H1 (cell line): Measurements from ENCODE around the gene ACTA2. TPM values are rescaled to one million over a fixed set of nuclear protein-coding genes. Genes with fewer than 3 reads are reported as not detected.

Experiments used
- CTCF ChIA-PET: fragments of 300-600 bp; sonication (Branson Sonifier 250); formaldehyde crosslinking; loops from one replicate; lab custom pipeline; 2021; ENCODE audit not compliant: partially characterized antibody; lab: Charles Lee
- POLR2A ChIA-PET: fragments of 300-600 bp; sonication (Branson Sonifier 250); formaldehyde crosslinking; loops from one replicate; lab custom pipeline; 2021; ENCODE audit warnings: inconsistent platforms; ENCODE audit not compliant: partially characterized antibody; lab: Charles Lee
- DNase-seq, 2 experiments: peaks; one replicate each; pipeline versions ENCODE4 v3.0.0 to v3.0.0-alpha.2; 2010 to 2022; ENCODE audit warnings: low spot score in 2 of 2, low read depth in 1 of 2, mixed read lengths in 1 of 2
- FAIRE-seq: peaks from 2 replicates; lab custom pipeline; 2011; peaks lifted over from hg19 to GRCh38; lab: Jason Lieb, UNC
- H2AFZ ChIP-seq: 2 replicates; pipeline ENCODE4 v1.8.1; 2012; ENCODE audit warnings: low read length, inconsistent platforms
- H2AK5ac ChIP-seq: 2 replicates; pipeline ENCODE4 v1.6.1; 2013; ENCODE audit warnings: low read depth, low read length
- H2BK120ac ChIP-seq: replicated peaks from 2 replicates; pipeline ENCODE3; 2013; ENCODE audit warnings: low read depth, low read length, inconsistent platforms
- H2BK12ac ChIP-seq: 2 replicates; pipeline ENCODE4 v1.6.1; 2013; ENCODE audit warnings: low read depth, low read length
- H2BK15ac ChIP-seq: 2 replicates; pipeline ENCODE4 v1.6.1; 2013; ENCODE audit warnings: low read length
- H2BK20ac ChIP-seq: 2 replicates; pipeline ENCODE4 v1.6.1; 2013; ENCODE audit warnings: low read length
- H2BK5ac ChIP-seq: 2 replicates; pipeline ENCODE4 v1.6.1; 2013; ENCODE audit warnings: low read depth, low read length
- H3K14ac ChIP-seq: 2 replicates; pipeline ENCODE4 v1.6.1; 2013; ENCODE audit warnings: inconsistent platforms; ENCODE audit not compliant: insufficient read length
- H3K18ac ChIP-seq: 2 replicates; pipeline ENCODE4 v1.6.1; 2013; ENCODE audit warnings: low read length; ENCODE audit errors: extremely low read depth
- H3K23ac ChIP-seq: 2 replicates; pipeline ENCODE4 v1.6.1; 2013; ENCODE audit warnings: inconsistent platforms; ENCODE audit not compliant: insufficient read length
- H3K23me2 ChIP-seq: 2 replicates; pipeline ENCODE4 v1.6.1; 2013; ENCODE audit warnings: low read depth, low read length
- H3K27ac ChIP-seq: 2 replicates; pipeline ENCODE4 v1.6.1; 2011; ENCODE audit warnings: low read depth, low read length, inconsistent platforms
- H3K27me3 ChIP-seq, 4 experiments: replicated peaks in 1 of 4; 1 replicate in 1 of 4; 2 replicates in 3 of 4; pipeline versions ENCODE4 v1.6.1 to v1.8.1; 2011 to 2013; ENCODE audit warnings: low read length in 3 of 4, mild to moderate bottlenecking in 3 of 4, inconsistent platforms in 2 of 4, mixed read lengths in 2 of 4, moderate library complexity in 1 of 4; ENCODE audit not compliant: control insufficient read depth in 3 of 4, insufficient read depth in 3 of 4; ENCODE audit errors: extremely low read depth in 1 of 4
- H3K36me3 ChIP-seq, 4 experiments: 2 replicates each; pipeline versions ENCODE4 v1.6.1 to v1.8.1; 2011 to 2013; ENCODE audit warnings: mild to moderate bottlenecking in 4 of 4, low read length in 3 of 4, moderate library complexity in 2 of 4, control low read depth in 1 of 4, inconsistent platforms in 1 of 4; ENCODE audit not compliant: insufficient read depth in 4 of 4, control insufficient read depth in 2 of 4
- H3K4ac ChIP-seq: replicated peaks from 2 replicates; pipeline ENCODE3; 2013; ENCODE audit warnings: low read length, low read depth, mixed read lengths, inconsistent platforms; ENCODE audit not compliant: insufficient read length
- H3K4me1 ChIP-seq, 4 experiments: replicated peaks in 1 of 4; 1 replicate in 1 of 4; 2 replicates in 3 of 4; pipeline versions ENCODE4 v1.6.1 to v1.8.1; 2011 to 2013; ENCODE audit warnings: low read length in 3 of 4, inconsistent platforms in 2 of 4, mixed read lengths in 1 of 4; ENCODE audit not compliant: insufficient read depth in 4 of 4, control insufficient read depth in 3 of 4
- H3K4me2 ChIP-seq, 2 experiments: 2 replicates each; pipeline versions ENCODE4 v1.6.1 to v1.8.1; 2011 to 2013; ENCODE audit warnings: low read depth in 2 of 2, low read length in 2 of 2, control low read depth in 1 of 2, inconsistent platforms in 1 of 2, mild to moderate bottlenecking in 1 of 2; ENCODE audit not compliant: insufficient read depth in 1 of 2
- H3K4me3 ChIP-seq, 4 experiments: fragments of 200-600, 300-600 bp in 1 of 4; sonication (generic), shearing (Covaris generic), sonication (Bioruptor Twin) in 1 of 4; 2 replicates each; pipeline versions ENCODE4 v1.5.1 to v1.8.1; 2011 to 2016; ENCODE audit warnings: low read length in 4 of 4, low read depth in 3 of 4, control low read depth in 2 of 4, inconsistent platforms in 2 of 4, mild to moderate bottlenecking in 2 of 4, mixed read lengths in 1 of 4, moderate library complexity in 1 of 4; ENCODE audit not compliant: insufficient read depth in 2 of 4; ENCODE audit errors: extremely low read depth in 1 of 4
- H3K56ac ChIP-seq: replicated peaks from 2 replicates; pipeline ENCODE3; 2013; ENCODE audit warnings: low read depth, mild to moderate bottlenecking, mixed read lengths, low read length, inconsistent platforms; ENCODE audit not compliant: insufficient read length
- H3K79me1 ChIP-seq: 2 replicates; pipeline ENCODE4 v1.6.1; 2013; ENCODE audit warnings: low read depth, low read length, control low read depth
- H3K79me2 ChIP-seq, 2 experiments: 2 replicates each; pipeline versions ENCODE4 v1.6.1 to v1.8.1; 2012 to 2013; ENCODE audit warnings: low read length in 2 of 2, mild to moderate bottlenecking in 2 of 2, inconsistent platforms in 1 of 2; ENCODE audit not compliant: insufficient read depth in 2 of 2, control insufficient read depth in 1 of 2
- H3K9ac ChIP-seq, 4 experiments: replicated peaks in 1 of 4; 1 replicate in 1 of 4; 2 replicates in 3 of 4; pipeline versions ENCODE4 v1.6.1 to v1.8.1; 2011 to 2013; ENCODE audit warnings: low read depth in 3 of 4, low read length in 3 of 4, control low read depth in 2 of 4, mild to moderate bottlenecking in 2 of 4, moderate library complexity in 2 of 4, inconsistent platforms in 1 of 4; ENCODE audit errors: extremely low read depth in 1 of 4
- H3K9me3 ChIP-seq, 2 experiments: 2 replicates each; pipeline versions ENCODE4 v1.6.1 to v1.8.1; 2012 to 2013; ENCODE audit warnings: mild to moderate bottlenecking in 2 of 2, moderate library complexity in 2 of 2, control low read depth in 1 of 2, inconsistent platforms in 1 of 2, low read depth in 1 of 2, low read length in 1 of 2, mixed read lengths in 1 of 2; ENCODE audit not compliant: insufficient read depth in 2 of 2
- H4K20me1 ChIP-seq, 2 experiments: replicated peaks in 1 of 2; 2 replicates each; pipeline versions ENCODE3 to v1.8.1; 2011 to 2013; ENCODE audit warnings: inconsistent platforms in 2 of 2, low read length in 2 of 2, mild to moderate bottlenecking in 1 of 2; ENCODE audit not compliant: insufficient read depth in 2 of 2, control insufficient read depth in 1 of 2
- H4K5ac ChIP-seq: 2 replicates; pipeline ENCODE4 v1.6.1; 2013; ENCODE audit warnings: low read length, low read depth, mixed read lengths, inconsistent platforms; ENCODE audit not compliant: insufficient read length
- H4K8ac ChIP-seq: 2 replicates; pipeline ENCODE4 v1.8.0; 2013; ENCODE audit warnings: mild to moderate bottlenecking, moderate library complexity, low read length, inconsistent platforms; ENCODE audit not compliant: insufficient read depth; ENCODE audit errors: extremely low read depth
- H4K91ac ChIP-seq: replicated peaks from 2 replicates; pipeline ENCODE3; 2013; ENCODE audit warnings: low read length, mixed read lengths, inconsistent platforms; ENCODE audit not compliant: insufficient read length
- BACH1 ChIP-seq: IDR thresholded peaks from 2 replicates; pipeline ENCODE4 v1.6.1; 2012; ENCODE audit warnings: low read length, improper control_type of control experiment
- EZH2 ChIP-seq: fragments of 200-600 bp; sonication (generic); IDR thresholded peaks from 2 replicates; pipeline ENCODE4 v1.7.1; 2012; ENCODE audit warnings: low read depth, mild to moderate bottlenecking, moderate library complexity, low read length, inconsistent platforms; ENCODE audit not compliant: severe bottlenecking
- GTF2F1 ChIP-seq: IDR thresholded peaks from 2 replicates; pipeline ENCODE4 v1.6.1; 2012; ENCODE audit warnings: low read depth, low read length, improper control_type of control experiment, borderline replicate concordance
- KDM5A ChIP-seq: fragments of 200-600 bp; IDR thresholded peaks from 2 replicates; pipeline ENCODE4 v1.7.1; 2012; ENCODE audit warnings: mild to moderate bottlenecking, low read length, inconsistent platforms, mixed read lengths
- POLR2A ChIP-seq, 2 experiments: IDR thresholded peaks; 1 replicate in 1 of 2; 2 replicates in 1 of 2; pipeline ENCODE4 v1.6.1; 2011; ENCODE audit warnings: low read depth in 2 of 2, low read length in 2 of 2, mild to moderate bottlenecking in 2 of 2; ENCODE audit errors: control extremely low read depth in 1 of 2
- SIN3A ChIP-seq, 2 experiments: IDR thresholded peaks in 1 of 2; conservative IDR thresholded peaks in 1 of 2; 2 replicates each; pipeline ENCODE4 v1.6.1; 2011 to 2012; ENCODE audit warnings: low read length in 2 of 2, improper control_type of control experiment in 1 of 2, low read depth in 1 of 2, mild to moderate bottlenecking in 1 of 2
- SP2 ChIP-seq: IDR thresholded peaks from 2 replicates; pipeline ENCODE4 v1.6.1; 2012; ENCODE audit warnings: mild to moderate bottlenecking, low read length, inconsistent platforms
- TAF7 ChIP-seq: optimal IDR thresholded peaks from 2 replicates; pipeline ENCODE3; 2011; ENCODE audit warnings: low read depth, mild to moderate bottlenecking, inconsistent platforms, low read length, moderate library complexity, borderline replicate concordance
- TEAD4 ChIP-seq: IDR thresholded peaks from 2 replicates; pipeline ENCODE4 v1.6.1; 2012; ENCODE audit warnings: low read depth, low read length, inconsistent platforms, mixed read lengths
- WGBS, 2 experiments: shearing (Covaris generic) in 1 of 2; methylation state at CpG; one replicate each; pipeline versions ENCODE4 v1.1.6 to v1.1.7; 2013 to 2015; ENCODE audit warnings: low lambda C conversion rate in 2 of 2, mixed read lengths in 2 of 2, inconsistent platforms in 1 of 2, low coverage in 1 of 2, missing lambda C conversion rate in 1 of 2; ENCODE audit not compliant: insufficient replicate concordance in 2 of 2, insufficient coverage in 1 of 2, insufficient read length in 1 of 2; ENCODE audit errors: extremely low coverage in 1 of 2, missing lambda C conversion rate in 1 of 2; 5-methylcytosine and 5-hydroxymethylcytosine counted together
- polyA plus RNA-seq, 7 experiments: library from polyadenylated mRNA; depleted of rRNA in 3 of 7; stranded (reverse) in 5 of 7; unstranded in 2 of 7; fragments of >200 nt in 5 of 7; fragments of 200-250 nt in 2 of 7; gene quantifications; 1 replicate in 5 of 7; 2 replicates in 1 of 7; 4 replicates in 1 of 7; pipeline versions ENCODE4 v1.2.1 to v1.2.3, GENCODE V29; 2011 to 2013; ENCODE audit warnings: missing spikeins in 2 of 7, mixed read lengths in 2 of 7
- total RNA-seq: library from RNA; stranded (reverse); fragmentation: NEBNext Ultra II Directional; extraction: Animal tissue kit (Norgen Biotek cat#: 25700); gene quantifications from 2 replicates; pipeline ENCODE4 v1.2.1, GENCODE V29; 2021
- TF ChIP-seq, protein P1 (sequence below): IDR thresholded peaks from 2 replicates; pipeline ENCODE4 v1.6.1; 2012; ENCODE audit warnings: inconsistent platforms

The ACTA2 gene
- total and polyA plus RNA-seq, 2 of the 8 experiments (the other 6 are each of a cell fraction or from before 2014, with no cell fraction given), result 3.5 to 8.9 TPM

DNA sequence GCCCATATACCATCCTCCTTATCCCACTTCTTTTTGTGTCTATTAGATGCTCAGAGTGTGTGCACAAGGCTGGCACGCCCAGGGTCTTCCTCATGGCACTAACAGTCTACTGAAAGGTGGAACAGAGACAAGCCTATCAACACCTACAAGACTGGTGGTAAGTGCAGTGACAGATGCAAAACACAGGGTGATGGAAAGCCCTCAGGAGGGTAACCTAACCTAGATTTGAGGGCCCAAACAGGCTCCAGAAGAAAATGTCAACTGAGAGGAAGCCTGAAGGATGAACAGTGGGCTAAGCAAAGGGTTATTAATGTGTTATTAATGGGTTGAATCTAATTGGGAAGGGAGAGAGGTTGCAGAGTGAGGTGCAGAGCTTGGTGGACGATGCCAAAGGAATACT lies 36.9 kb upstream of the ACTA2 start:
- Histone ChIP-seq H3K9me3 (no peaks in the 10 kb centered on the region), H3K4me2 (no peak overlapping the region; a peak in 1 of 4 replicates), H3K79me2 (no peaks in the 10 kb centered on the region; a peak in 1 of 4 replicates), H3K27me3 (peaks cover 0 to 13% (median 7%) of the 10 kb centered on the region in 4 experiments; a peak in 6 of 7 replicates), H2BK15ac (no peak overlapping the region), H2BK20ac (no peak overlapping the region), H2AK5ac (no peak overlapping the region), H3K4ac (no peak overlapping the region), H3K9ac (no peak overlapping the region), H4K91ac (no peak overlapping the region), H3K4me3 (no peak overlapping the region; a peak in 1 of 8 replicates), H3K56ac (no peak overlapping the region), H2BK120ac (no peak overlapping the region), H3K27ac (no peak overlapping the region), H3K79me1 (no peaks in the 10 kb centered on the region), H3K4me1 (peaks cover 0 to 9% (median 3%) of the 10 kb centered on the region in 4 experiments; a peak in 3 of 7 replicates), H4K20me1 (no peaks in the 10 kb centered on the region), H3K36me3 (no peaks in the 10 kb centered on the region), H2AFZ (no peak overlapping the region), H2BK12ac (peak overlapping the region; percentile 42; the same call in 1 of the 2 replicates), H2BK5ac (no peak overlapping the region), H4K5ac (no peak overlapping the region), H4K8ac (no peak overlapping the region), H3K18ac (no peak overlapping the region), H3K14ac (no peak overlapping the region), H3K23me2 (peaks cover 7% of the 10 kb centered on the region; the same call in 1 of the 2 replicates), H3K23ac (no peak overlapping the region)
- DNase-seq, result no peak
- 90% methylated on average over 2 of the region's 2 CpGs; no CpG with 5 or more reads in 1 of the 2 experiments for WGBS, 2 experiments
- CTCF ChIA-PET, result interaction anchor here (1.0 to 6.0 kb wide), 13 partner anchors 10 to 228 kb away, joined by 3 to 103 read pairs (median 5); no protein-coding TSS in a partner anchor
- POLR2A ChIA-PET, result interaction anchor here (1.2 kb wide), 1 partner anchor 12 kb away, joined by 5 read pairs; no protein-coding TSS in a partner anchor
- no peak for FAIRE-seq
- TF ChIP-seq, protein P1, sequence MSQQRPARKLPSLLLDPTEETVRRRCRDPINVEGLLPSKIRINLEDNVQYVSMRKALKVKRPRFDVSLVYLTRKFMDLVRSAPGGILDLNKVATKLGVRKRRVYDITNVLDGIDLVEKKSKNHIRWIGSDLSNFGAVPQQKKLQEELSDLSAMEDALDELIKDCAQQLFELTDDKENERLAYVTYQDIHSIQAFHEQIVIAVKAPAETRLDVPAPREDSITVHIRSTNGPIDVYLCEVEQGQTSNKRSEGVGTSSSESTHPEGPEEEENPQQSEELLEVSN, result no peak
- TF ChIP-seq SP2 (no peak), SIN3A (conservative IDR thresholded peaks at IDR 0.05 in 1 of 2, IDR thresholded peaks at IDR 0.05 in 1 of 2; ENCODE audit: low read depth in 1 of 2, low read length in 2 of 2) (no peak), TEAD4 (no peak), EZH2 (no peak), KDM5A (no peak), TAF7 (no peak), BACH1 (no peak), POLR2A (IDR thresholded peaks at IDR 0.05; ENCODE audit: control extremely low read depth in 1 of 2, low read depth in 2 of 2, low read length in 2 of 2) (no peak), GTF2F1 (no peak)
